ENCODE data around the gene PMM2.

GRCh38 chr16:8831450-8831849 is 33.8 kb downstream of the PMM2 start:
- TF ChIP-seq POLR2AphosphoS5 (IDR thresholded peaks at IDR 0.05) (no peak), EP300 (IDR thresholded peaks at IDR 0.05) (no peak)

Data from gastroesophageal sphincter (tissue), 2 donors.